ENCODE measurements around the gene RPTOR.

DNA sequence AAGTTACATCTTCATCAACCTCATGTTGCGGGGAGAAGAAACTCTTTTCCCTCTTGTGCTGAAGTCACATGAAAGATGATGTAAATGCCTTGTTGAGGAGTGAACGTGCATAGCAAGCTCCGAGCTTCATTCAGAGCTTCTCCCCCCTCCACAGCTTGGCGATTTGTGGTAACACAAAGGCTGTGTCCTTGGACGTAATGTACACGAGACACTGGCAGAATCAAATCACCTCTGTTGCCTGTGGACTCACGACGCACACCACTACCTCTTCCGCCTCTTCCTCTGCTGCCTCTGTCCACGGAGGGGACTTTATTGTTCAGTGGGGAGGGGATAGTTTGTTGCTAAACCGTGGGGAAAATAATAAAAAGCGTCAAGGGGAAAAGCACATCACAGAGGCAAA is 392.1 kb downstream of the RPTOR start:
- TF ChIP-seq, protein P1, sequence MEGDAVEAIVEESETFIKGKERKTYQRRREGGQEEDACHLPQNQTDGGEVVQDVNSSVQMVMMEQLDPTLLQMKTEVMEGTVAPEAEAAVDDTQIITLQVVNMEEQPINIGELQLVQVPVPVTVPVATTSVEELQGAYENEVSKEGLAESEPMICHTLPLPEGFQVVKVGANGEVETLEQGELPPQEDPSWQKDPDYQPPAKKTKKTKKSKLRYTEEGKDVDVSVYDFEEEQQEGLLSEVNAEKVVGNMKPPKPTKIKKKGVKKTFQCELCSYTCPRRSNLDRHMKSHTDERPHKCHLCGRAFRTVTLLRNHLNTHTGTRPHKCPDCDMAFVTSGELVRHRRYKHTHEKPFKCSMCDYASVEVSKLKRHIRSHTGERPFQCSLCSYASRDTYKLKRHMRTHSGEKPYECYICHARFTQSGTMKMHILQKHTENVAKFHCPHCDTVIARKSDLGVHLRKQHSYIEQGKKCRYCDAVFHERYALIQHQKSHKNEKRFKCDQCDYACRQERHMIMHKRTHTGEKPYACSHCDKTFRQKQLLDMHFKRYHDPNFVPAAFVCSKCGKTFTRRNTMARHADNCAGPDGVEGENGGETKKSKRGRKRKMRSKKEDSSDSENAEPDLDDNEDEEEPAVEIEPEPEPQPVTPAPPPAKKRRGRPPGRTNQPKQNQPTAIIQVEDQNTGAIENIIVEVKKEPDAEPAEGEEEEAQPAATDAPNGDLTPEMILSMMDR (IDR thresholded peaks at IDR 0.05; ENCODE audit: low read length) = no peak
- TF ChIP-seq EZH2 (IDR thresholded peaks at IDR 0.05; ENCODE audit: borderline replicate concordance, low read length) = no peak

All from OCI-LY1 (cell line).